PC-9 (cell line): ENCODE data around the gene SPPL3. TPM values are rescaled to one million over a fixed set of nuclear protein-coding genes. Genes with fewer than 3 reads are reported as not detected.
"Not testable (repeated sequence)": the region's sequence is repeated elsewhere in the genome, so short reads cannot be mapped to it uniquely, and the experiment has no call there.

Source experiments
- BruUV-seq: library from RNA; stranded (reverse); fragments of 400-500 nt; replicated peaks from 2 replicates; lab custom pipeline; 2021; lab: Mats Ljungman, UMichigan
- CTCF ChIA-PET: fragments of 300-600 bp; sonication (Branson Sonifier 250); formaldehyde crosslinking; loops from one replicate; lab custom pipeline; 2022; ENCODE audit warnings: antibody characterized with exemption; lab: Charles Lee
- POLR2A ChIA-PET: fragments of 300-600 bp; sonication (Branson Sonifier 250); formaldehyde crosslinking; loops from one replicate; lab custom pipeline; 2022; ENCODE audit warnings: antibody characterized with exemption; ENCODE audit not compliant: unreplicated experiment; lab: Charles Lee
- DNase-seq, 2 experiments: peaks; one replicate each; pipeline versions ENCODE4 v3.0.0 to v3.0.0-alpha.2; 2015 to 2022; ENCODE audit warnings: mixed read lengths in 1 of 2
- H2AFZ ChIP-seq: fragments of 200-600 bp; sonication (generic); 2 replicates; pipeline ENCODE4 v1.8.1; 2017; ENCODE audit warnings: antibody characterized with exemption
- H3F3A ChIP-seq: fragments of 200-600 bp; sonication (generic); 2 replicates; pipeline ENCODE4 v1.8.1; 2017; ENCODE audit warnings: antibody characterized with exemption, mild to moderate bottlenecking, low read depth; ENCODE audit not compliant: insufficient read depth
- H3K27ac ChIP-seq: fragments of 200-600 bp; sonication (generic); 2 replicates; pipeline ENCODE4 v1.6.1; 2016; ENCODE audit warnings: mixed run types
- H3K27me3 ChIP-seq: fragments of 200-600 bp; sonication (generic); 2 replicates; pipeline ENCODE4 v1.6.1; 2016; ENCODE audit warnings: low read depth, mixed run types; ENCODE audit not compliant: insufficient read depth
- H3K36me3 ChIP-seq: fragments of 200-600 bp; sonication (generic); 2 replicates; pipeline ENCODE4 v1.6.1; 2016; ENCODE audit warnings: low read depth, mixed run types
- H3K4me1 ChIP-seq: fragments of 200-600 bp; sonication (generic); replicated peaks from 2 replicates; pipeline ENCODE4 v1.6.1; 2016; ENCODE audit warnings: mixed run types; ENCODE audit not compliant: insufficient read depth
- H3K4me2 ChIP-seq: fragments of 200-600 bp; sonication (generic); 2 replicates; pipeline ENCODE4 v1.6.1; 2017; ENCODE audit warnings: mixed run types
- H3K4me3 ChIP-seq: fragments of 200-600 bp; sonication (generic); 2 replicates; pipeline ENCODE4 v1.6.1; 2016; ENCODE audit warnings: mixed run types
- H3K79me2 ChIP-seq: fragments of 200-600 bp; sonication (generic); 2 replicates; pipeline ENCODE4 v1.6.1; 2017; ENCODE audit warnings: low read depth, mixed run types
- H3K9me2 ChIP-seq: fragments of 200-600 bp; sonication (generic); 2 replicates; pipeline ENCODE4 v1.8.1; 2017; ENCODE audit warnings: mild to moderate bottlenecking; ENCODE audit not compliant: insufficient read depth
- H3K9me3 ChIP-seq: fragments of 200-600 bp; sonication (generic); 2 replicates; pipeline ENCODE4 v1.8.1; 2016; ENCODE audit warnings: low read depth; ENCODE audit not compliant: insufficient read depth
- H4K20me1 ChIP-seq: fragments of 200-600 bp; sonication (generic); 2 replicates; pipeline ENCODE4 v1.8.1; 2017; ENCODE audit not compliant: insufficient read depth
- EZH2 ChIP-seq: fragments of 200-600 bp; sonication (generic); IDR thresholded peaks from 2 replicates; pipeline ENCODE4 v1.8.0; 2017; ENCODE audit warnings: antibody characterized with exemption, low read depth
- intact Hi-C: fragments of 100-400 bp; cut with micrococcal nuclease; formaldehyde crosslinking; loops from one replicate; pipeline ENCODE4 v1.10.0; 2022; ENCODE audit not compliant: unreplicated experiment
- total RNA-seq: library from RNA; stranded (reverse); gene quantifications from 2 replicates; pipeline ENCODE4 v1.2.3, GENCODE V29; 2021
- TF ChIP-seq, protein P1 (sequence below): fragments of 200-600 bp; sonication (generic); conservative IDR thresholded peaks from 2 replicates; pipeline ENCODE4 v1.6.1; 2017; ENCODE audit warnings: mixed run types, antibody characterized with exemption, mild to moderate bottlenecking, moderate library complexity

SPPL3 gene
- total RNA-seq, 1 experiment from 2014 or later: 44.7 TPM

DNA sequence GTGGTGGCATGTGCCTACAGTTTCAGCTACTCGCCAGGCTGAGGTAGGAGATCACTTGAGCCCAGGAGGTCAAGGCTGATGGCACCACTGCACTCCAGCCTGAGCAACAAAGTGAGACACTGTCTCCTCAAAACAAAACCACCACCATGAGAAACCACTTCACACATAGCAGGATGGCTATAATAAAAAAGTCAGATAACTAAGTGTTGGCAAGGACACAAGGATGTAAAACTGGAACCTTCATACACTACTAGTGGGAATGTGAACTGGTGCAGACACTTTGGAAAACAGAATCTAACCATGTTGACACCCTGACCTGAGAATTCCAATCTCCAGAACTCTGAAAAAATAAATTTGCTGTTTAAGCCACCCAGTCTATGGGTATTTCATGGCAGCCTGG, 110.8 kb downstream of the SPPL3 start:
- Histone ChIP-seq H3K4me1 (no peaks in the 10 kb centered on the region; the same call in 1 of the 2 replicates), H3K4me2 (no peak overlapping the region), H3K27me3 (no peaks in the 10 kb centered on the region), H3K9me2 (no peaks in the 10 kb centered on the region), H2AFZ (no peak overlapping the region), H3K4me3 (no peak overlapping the region), H3K9me3 (0 out of 2 replicates have a peak, but pooled peaks cover 4% of the 10 kb centered on the region), H3F3A (no peaks in the 10 kb centered on the region), H3K27ac (no peak overlapping the region), H3K36me3 (no peaks in the 10 kb centered on the region), H3K79me2 (no peaks in the 10 kb centered on the region), H4K20me1 (no peaks in the 10 kb centered on the region)
- BruUV-seq: no TSS peak
- no peak for DNase-seq
- ChIA-PET POLR2A (no interaction called here), CTCF (no interaction called here)
- intact Hi-C loops: no loop called here
- TF ChIP-seq EZH2: no peak
- TF ChIP-seq, protein P1, sequence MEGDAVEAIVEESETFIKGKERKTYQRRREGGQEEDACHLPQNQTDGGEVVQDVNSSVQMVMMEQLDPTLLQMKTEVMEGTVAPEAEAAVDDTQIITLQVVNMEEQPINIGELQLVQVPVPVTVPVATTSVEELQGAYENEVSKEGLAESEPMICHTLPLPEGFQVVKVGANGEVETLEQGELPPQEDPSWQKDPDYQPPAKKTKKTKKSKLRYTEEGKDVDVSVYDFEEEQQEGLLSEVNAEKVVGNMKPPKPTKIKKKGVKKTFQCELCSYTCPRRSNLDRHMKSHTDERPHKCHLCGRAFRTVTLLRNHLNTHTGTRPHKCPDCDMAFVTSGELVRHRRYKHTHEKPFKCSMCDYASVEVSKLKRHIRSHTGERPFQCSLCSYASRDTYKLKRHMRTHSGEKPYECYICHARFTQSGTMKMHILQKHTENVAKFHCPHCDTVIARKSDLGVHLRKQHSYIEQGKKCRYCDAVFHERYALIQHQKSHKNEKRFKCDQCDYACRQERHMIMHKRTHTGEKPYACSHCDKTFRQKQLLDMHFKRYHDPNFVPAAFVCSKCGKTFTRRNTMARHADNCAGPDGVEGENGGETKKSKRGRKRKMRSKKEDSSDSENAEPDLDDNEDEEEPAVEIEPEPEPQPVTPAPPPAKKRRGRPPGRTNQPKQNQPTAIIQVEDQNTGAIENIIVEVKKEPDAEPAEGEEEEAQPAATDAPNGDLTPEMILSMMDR: no peak

DNA sequence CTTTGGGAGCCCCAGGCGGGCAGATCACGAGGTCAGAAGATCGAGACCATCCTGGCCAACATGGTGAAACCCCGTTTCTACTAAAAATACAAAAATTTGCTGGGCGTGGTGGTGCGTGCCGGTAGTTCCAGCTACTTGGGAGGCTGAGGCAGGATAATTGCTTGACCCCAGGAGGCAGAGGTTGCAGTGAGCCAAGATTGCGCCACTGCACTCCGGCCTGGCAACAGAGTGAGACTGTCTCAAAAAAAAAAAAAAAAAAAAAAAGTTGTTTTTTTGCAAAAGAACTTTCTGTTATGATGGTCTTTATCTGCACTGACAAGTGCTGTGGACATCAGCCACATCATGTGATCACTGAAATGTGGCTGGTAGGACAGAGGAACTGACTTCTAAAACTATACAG, 111.7 kb downstream of the SPPL3 start:
- DNase-seq, H3K9me3 ChIP-seq, H3K27me3 ChIP-seq, H3K79me2 ChIP-seq, H4K20me1 ChIP-seq, CTCF ChIA-PET, H3K36me3 ChIP-seq, intact Hi-C loops, H3K4me1 ChIP-seq, BruUV-seq, H3K9me2 ChIP-seq, H2AFZ ChIP-seq, H3F3A ChIP-seq, POLR2A ChIA-PET, H3K27ac ChIP-seq, H3K4me2 ChIP-seq, H3K4me3 ChIP-seq: not testable (repeated sequence)

DNA sequence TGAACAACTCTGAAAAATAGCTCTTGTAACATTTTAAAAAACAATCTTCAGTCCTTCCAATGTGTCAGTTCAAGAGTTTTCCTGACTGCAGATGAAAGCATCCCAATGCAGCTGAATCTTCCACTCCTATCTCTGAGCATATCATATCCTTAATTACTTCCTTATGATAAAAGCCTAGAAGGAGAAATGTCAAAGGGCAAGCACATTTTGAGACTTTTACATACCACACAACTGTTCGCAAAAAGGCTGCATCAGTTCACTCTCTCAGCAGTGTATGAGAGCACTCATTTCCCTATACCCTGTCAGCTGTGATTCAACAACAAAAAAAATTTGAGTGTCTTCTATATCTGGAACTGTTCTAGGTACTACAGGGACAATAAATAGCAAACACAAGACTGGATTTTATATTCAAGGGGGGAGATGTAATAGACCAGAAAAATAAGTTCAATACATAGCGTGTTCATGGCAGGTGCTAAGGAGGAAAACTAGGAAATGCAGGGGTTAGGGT, 112.4 kb downstream of the SPPL3 start:
- H3K27me3 ChIP-seq: no peaks in the 10 kb centered on the region
- H3K9me2 ChIP-seq: no peaks in the 10 kb centered on the region
- no peaks in the 10 kb centered on the region for H3F3A ChIP-seq
- H3K9me3 ChIP-seq: 0 out of 2 replicates have a peak, but pooled peaks cover 4% of the 10 kb centered on the region
- BruUV-seq: no TSS peak
- POLR2A ChIA-PET: no interaction called here
- H3K36me3 ChIP-seq: no peaks in the 10 kb centered on the region
- intact Hi-C loops: no loop called here
- H3K27ac ChIP-seq: no peak overlapping the region
- H3K4me1 ChIP-seq: no peaks in the 10 kb centered on the region
- no peak for TF ChIP-seq EZH2
- TF ChIP-seq, protein P1: no peak
- DNase-seq: no peak
- H4K20me1 ChIP-seq: no peaks in the 10 kb centered on the region
- no peak overlapping the region for H3K4me3 ChIP-seq
- no peaks in the 10 kb centered on the region for H3K79me2 ChIP-seq
- CTCF ChIA-PET: no interaction called here
- H3K4me2 ChIP-seq: no peak overlapping the region
- H2AFZ ChIP-seq: no peak overlapping the region

DNA sequence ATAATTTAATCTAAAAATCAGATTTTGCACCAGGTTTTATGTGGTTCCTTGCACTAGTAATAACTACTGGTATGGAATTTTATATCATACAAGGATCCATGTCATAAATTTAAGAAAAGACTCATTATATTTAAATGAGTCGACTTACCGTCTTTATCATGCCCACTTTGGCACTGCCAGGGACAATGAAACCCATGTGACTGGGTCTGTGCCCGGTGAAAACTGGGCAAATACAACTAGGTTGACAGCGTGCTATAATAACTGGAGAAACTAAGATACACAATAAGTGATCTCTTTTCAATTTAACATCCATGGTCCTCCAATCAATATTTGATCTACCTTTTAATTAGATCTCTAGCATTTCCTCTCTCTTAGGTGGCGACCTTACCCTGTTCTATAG, 114.0 kb downstream of the SPPL3 start:
- Histone ChIP-seq H3K27me3 (no peaks in the 10 kb centered on the region), H3K4me2 (no peak overlapping the region), H3K9me3 (no peaks in the 10 kb centered on the region), H3K9me2 (no peaks in the 10 kb centered on the region), H3F3A (no peaks in the 10 kb centered on the region), H3K79me2 (no peaks in the 10 kb centered on the region), H2AFZ (no peak overlapping the region), H3K36me3 (no peaks in the 10 kb centered on the region), H3K4me1 (no peaks in the 10 kb centered on the region), H4K20me1 (no peaks in the 10 kb centered on the region; the same call in 1 of the 2 replicates), H3K27ac (no peak overlapping the region), H3K4me3 (no peak overlapping the region)
- no peak for TF ChIP-seq EZH2
- TF ChIP-seq, protein P1: no peak
- intact Hi-C loops: no loop called here
- POLR2A ChIA-PET: interaction anchor here (0.6 kb wide), 1 partner anchor 1067 kb away, joined by 7 read pairs; no protein-coding TSS in a partner anchor
- no TSS peak for BruUV-seq
- no peak for DNase-seq
- CTCF ChIA-PET: no interaction called here
